Eye (tissue), 1 donor: Measurements from ENCODE around the gene PTK6.
"Not testable (repeated sequence)": the region's sequence is repeated elsewhere in the genome, so short reads cannot be mapped to it uniquely, and the experiment has no call there.

ENCODE experiments used
- DNase-seq: peaks from one replicate; pipeline ENCODE4 v3.0.0-alpha.2; 2015

PTK6 gene

DNA sequence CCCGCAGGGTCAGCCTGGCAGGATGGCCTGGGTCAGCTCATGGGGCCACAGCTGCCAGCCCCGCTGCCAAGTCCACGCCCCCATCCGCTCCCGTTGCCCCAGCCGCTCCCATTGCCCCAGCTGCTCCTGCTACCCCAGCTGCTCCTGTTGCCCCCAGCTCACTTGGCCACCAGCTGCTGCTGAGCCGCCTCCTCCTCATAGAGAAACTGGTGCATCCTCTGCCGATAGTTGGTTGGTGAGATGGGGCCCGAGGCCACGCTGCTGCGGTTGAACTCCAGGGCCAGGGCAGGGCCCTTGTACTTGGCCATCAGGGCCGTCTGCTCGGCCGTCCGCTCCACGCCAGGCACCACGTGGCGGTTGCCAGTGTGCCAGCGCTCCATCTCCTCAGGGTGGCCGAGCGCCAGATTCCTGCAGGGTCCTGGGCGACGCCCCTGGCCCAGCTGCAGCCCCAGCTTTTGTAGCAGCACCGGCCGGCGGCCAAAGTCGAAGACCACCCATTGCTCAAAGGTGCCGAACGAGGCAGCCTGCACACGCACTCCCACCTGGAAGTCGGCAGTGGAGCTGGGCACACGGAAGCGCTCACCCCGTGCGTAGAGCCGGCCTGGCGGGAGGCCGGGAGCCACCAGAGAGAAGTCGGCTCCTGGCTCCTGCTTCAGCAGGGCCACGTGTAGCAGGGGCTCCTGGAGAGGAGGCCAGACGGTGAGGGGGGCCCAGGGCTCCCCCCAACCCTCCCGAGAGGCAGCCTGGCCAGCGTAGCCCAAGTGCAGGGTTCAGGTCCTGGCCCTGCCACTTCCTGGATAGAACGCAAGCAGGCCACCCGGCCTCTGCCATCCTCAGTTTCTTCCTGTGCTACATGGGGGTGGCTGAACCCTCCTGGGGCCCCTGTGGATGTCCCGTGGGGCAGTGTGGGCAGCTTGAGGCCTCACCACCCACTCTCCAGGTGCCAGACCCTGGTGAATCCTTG, 32.1 kb upstream of the PTK6 start:
- DNase-seq: no peak

GRCh38 chr20:63568170-63568981, 31.2 kb upstream of the PTK6 start:
- DNase-seq: no peak

DNA sequence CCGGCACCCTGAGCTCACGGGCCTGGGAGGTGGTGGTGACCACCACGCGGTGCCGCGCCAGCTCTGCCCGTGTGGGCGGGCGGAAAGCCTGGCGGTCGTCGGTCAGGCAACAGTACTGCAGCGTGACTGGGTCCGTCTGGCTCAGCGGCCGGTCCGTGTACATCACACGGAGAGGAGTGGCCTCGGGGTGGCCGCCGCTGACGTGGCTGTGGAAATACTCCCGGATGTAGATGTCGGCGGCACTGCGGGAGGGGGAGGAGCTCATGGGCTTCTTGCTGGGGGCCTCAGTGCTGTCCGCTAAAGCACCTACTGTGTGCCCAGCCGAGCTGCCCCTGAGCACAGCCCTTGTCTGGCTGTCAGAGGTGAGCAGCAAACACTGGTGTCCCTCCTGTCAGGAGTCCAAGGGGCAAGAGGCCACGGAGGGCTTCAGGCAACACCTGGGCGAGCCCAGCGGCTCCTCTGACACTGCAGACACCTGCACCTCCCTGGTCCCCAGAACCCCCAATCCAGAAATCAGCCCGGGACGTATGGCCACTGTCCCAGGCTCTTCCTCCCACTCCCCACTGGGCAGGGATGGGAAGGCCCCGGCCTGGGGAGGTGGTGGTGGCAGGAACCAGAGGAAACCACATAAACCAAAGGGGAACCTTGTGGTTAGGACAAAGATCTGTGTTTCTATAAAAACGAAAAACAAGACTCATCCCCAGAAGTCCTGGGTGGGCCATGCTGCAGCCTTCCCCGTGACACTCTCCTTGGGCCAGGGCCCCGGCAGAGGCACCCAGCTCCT, 30.4 kb upstream of the PTK6 start:
- DNase-seq: no peak

DNA sequence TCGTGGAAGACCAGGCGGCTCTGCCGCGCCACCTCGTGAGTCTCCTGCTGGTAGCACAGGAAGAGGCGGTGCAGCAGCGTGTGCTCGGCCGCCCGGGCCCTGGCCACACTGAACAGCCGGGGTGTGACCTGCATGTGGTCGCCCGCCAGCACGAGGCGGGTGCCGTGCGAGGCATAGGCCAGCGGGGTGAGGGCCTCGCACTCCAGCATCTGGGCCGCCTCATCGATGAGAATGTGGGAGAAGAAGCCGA, 29.9 kb upstream of the PTK6 start:
- DNase-seq: no peak

- no peak for DNase-seq
Observed at GRCh38 chr20:63566395-63567135, 29.4 kb upstream of the PTK6 start.

- DNase-seq: no peak
Observed at GRCh38 chr20:63565699-63566335, 28.6 kb upstream of the PTK6 start.

DNA sequence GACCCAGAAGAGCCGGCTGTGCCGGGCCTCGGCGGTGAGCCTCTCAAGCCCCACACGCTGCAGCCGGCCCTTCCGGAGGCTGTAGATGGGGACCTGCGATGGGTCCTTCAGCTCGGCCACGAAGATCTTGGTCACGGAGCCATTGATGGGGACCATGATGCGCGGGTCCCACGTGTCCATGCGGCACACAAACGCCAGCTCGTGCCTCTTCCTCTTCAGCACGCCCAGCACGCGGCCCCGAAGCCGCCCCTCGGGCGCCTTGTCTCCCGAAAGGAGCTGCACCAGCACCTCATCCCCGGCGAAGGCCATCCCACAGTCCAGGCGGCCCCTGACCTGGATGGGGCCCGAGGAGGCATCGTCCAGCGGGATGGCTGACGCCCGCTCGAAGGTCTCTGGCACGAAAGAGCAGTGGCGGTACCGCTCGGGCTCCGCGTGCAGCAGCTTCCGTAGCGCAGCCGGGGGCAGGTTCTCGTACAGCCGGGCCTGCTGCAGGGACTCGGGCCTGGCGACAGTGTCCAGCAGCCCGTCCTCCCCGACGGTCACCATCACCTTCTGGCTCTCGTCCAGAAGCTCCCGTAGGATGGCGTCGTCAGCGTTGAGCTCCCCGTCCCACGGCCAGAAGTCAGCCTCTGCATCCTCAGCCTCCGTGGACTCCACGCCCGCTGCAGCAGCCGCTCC, 28.0 kb upstream of the PTK6 start:
- no peak for DNase-seq

DNA sequence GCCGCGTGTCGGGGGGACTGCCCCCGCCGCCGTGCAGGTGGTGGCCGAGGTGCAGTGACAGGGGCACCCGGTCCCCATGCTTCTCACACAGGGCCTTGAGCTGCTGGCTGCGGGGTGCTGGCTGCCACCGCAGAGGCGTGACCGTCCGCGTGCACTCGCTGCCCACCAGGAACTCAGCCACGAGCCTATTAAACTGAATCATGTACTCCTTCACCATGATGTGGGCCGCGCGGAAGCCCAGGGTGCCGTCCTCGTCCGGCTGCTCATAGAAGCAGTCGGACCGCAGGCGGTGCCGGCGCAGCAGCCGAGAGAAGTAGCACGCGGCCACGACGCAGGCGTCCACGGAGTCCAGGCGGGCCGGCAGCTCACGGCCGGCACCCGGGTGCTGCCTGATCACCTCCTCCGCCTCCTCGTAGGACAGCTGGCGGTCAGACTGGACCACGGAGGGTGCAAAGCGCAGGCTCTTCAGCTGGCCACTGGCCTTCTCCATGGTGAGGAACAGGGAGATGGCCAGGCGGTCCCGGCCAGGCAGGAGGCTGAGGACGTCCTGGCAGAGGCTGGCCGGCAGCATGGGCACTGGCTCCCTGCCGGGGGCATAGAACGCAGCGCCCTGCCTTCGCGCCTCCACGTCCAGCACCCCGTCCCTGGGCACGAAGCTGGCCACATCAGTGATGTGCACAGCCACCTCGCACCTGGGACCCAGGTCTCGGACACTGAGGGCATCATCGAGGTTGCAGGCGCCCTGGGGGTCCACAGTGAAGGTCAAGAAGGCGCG, 27.0 kb upstream of the PTK6 start:
- no peak for DNase-seq

GRCh38 chr20:63563225-63563935, 26.2 kb upstream of the PTK6 start:
- no peak for DNase-seq

- DNase-seq: no peak
Observed at GRCh38 chr20:63562461-63563224, 25.5 kb upstream of the PTK6 start.

DNA sequence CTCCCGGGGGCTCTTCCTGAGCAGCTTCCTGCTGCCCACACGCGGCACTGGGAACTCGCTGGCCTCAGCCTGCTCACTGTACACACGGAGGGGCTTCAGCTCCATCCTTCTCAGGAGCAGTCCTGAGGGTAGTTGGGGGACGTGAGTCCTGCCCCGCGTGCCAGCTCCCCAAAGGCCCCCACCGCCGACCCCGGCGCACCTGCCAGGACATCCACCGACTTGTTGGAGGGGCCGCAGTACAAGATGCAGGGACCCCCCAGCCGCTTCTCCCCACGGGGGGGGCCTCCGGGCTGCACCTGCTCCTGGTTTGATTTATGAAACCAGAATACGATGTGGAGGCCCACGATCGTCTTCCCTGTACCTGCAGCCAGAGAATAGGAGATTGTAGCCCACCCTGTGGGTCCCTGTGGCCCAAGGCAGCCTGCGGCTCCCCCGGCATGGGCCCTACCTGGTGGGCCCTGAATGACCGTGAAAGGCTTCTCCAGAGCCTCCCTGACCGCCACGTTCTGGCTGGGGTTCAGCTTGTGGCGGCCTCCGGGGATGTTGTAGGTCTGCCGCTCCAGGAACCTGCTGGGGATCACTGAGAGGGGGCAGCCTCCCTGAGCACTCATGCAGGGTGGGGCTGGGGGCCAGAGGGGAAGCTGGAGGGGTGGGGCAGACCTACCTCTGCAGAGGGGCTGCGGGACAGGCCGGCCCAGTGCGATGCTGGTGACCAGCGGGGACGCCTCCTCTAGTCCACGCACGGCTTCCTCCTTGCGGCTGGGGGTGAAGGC, 24.6 kb upstream of the PTK6 start:
- no peak for DNase-seq

DNA sequence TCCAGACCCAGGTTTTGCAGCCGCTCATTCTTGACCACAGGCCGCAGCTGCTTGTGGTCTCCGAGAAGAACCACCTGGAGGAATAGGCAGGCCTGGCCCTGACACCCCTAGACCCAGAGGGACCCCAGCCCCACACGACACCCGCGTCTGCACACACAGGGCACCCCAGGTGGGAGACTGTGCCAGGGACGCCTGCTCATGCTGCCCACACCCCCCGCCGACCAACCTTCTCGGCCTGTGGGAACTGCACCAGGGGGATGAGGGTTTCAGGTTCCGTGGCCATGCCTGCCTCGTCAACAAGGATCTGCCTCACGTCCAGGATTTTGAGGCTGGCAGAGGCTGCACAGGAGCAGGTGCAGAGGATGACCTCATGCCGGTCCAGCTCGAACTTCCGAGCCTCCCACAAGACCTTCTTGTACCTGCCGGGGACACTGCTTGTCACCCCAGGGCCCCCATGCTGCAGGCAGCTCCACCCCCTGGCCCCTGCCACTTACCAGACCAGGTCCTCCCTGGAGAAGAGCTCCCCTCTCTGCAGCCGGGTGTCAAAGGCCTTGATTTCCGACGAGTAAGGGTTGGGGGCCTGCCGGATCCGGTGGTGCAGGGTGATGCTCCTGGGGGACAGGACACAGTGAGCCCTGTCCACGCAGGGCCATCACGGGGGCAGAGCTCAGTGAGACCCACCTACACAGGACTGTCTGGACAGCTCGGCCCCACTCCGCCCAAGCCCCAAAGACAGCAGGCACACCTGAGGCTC, 23.9 kb upstream of the PTK6 start:
- no peak for DNase-seq

DNA sequence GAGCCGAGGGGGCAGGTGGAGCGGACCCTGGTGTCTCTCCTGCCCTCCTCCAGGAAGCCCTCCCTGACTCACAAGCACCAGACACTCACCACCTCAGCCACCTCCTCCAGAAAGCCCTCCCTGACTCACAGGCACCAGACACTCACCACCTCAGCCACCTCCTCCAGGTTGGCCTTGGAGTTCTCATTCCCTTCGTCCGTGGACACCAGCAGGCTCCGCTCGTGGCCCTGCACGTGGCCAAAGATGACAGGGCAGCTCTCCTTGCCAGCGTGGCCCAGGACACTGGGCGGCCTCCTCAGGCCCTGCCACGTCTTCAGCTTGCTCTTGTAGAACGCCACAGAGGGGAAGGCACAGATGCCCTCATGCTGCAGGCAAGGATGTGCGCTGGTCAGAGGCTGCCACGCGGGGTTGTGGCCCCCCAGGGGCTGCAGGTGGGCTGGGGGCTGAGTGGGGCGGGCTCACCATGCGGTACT, 23.2 kb upstream of the PTK6 start:
- no peak for DNase-seq

DNA sequence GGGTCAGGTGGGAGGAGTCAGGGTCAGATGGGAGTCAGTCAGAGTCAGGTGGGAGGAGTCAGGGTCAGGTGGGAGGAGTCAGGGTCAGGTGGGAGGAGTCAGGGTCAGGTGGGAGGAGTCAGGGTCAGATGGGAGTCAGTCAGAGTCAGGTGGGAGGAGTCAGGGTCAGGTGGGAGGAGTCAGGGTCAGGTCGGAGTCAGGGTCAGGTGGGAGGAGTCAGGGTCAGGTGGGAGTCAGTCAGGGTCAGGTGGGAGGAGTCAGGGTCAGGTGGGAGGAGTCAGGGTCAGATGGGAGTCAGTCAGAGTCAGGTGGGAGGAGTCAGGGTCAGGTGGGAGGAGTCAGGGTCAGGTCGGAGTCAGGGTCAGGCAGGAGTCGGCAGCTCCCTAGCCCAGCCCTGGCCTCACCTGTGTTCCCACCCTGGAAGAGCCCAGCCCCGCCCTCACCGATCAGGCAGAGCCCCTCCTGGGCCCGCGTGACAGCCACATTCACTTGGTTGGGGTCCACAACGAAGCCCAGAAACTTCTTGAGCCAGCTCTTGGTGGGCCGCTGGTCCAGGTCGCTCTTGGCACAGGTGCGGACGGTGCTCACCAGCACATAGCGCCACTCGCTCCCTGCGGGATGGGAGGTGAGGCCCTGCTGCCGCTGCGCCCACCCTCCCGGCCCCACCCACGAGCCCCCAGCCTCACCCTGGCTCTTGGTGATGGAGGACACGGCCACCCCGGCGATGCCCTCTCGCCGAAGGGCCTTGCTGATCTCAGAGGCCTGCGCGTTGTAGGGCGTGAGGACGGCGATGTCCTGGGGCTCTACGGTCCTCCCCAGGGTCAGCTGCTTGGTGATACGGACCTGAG, 22.5 kb upstream of the PTK6 start:
- not testable (repeated sequence) for DNase-seq

GRCh38 chr20:63558804-63559484, 21.8 kb upstream of the PTK6 start:
- no peak for DNase-seq

GRCh38 chr20:63557481-63557891, 20.3 kb upstream of the PTK6 start:
- DNase-seq: no peak
